SK-N-SH treated with all-trans-retinoic acid at 6 μM for 48 hours (cell line): ENCODE measurements around the gene ALAS1.

Source experiments
- ATAC-seq: fragments of 200-7000 bp; cut with Tn5 transposase; 3 replicates; pipeline ENCODE4 v1.9.1; 2020; ENCODE audit warnings: mild to moderate bottlenecking, moderate library complexity
- ARNTL ChIP-seq: fragments of 450-650 bp; formaldehyde crosslinking; IDR thresholded peaks from 2 replicates; pipeline ENCODE4 v1.5.0; 2020; ENCODE audit warnings: low read depth, mild to moderate bottlenecking, moderate library complexity, borderline replicate concordance
- BACH2 ChIP-seq: fragments of 250-450 bp; sonication (Bioruptor Pico); IDR thresholded peaks from 2 replicates; pipeline ENCODE4 v1.9.0; 2021; ENCODE audit warnings: mild to moderate bottlenecking, borderline replicate concordance
- CSDC2 ChIP-seq: fragments of 250-450 bp; sonication (Bioruptor Pico); IDR thresholded peaks from 2 replicates; pipeline ENCODE4 v1.5.0; 2020; ENCODE audit warnings: mild to moderate bottlenecking, moderate library complexity
- CSRNP3 ChIP-seq: fragments of 250-450 bp; sonication (Bioruptor Pico); IDR thresholded peaks from 2 replicates; pipeline ENCODE4 v1.5.1; 2021; ENCODE audit warnings: mild to moderate bottlenecking, moderate library complexity
- ESRRG ChIP-seq: fragments of 250-450 bp; sonication (Bioruptor Pico); IDR thresholded peaks from 2 replicates; pipeline ENCODE4 v1.6.1; 2021; ENCODE audit warnings: mild to moderate bottlenecking
- GLIS3 ChIP-seq: fragments of 250-450 bp; sonication (Bioruptor Pico); IDR thresholded peaks from 2 replicates; pipeline ENCODE4 v1.5.0; 2020; ENCODE audit warnings: mild to moderate bottlenecking, moderate library complexity
- ISL1 ChIP-seq: fragments of 250-450 bp; sonication (Bioruptor Pico); IDR thresholded peaks from 2 replicates; pipeline ENCODE4 v2.1.2; 2022; ENCODE audit warnings: mild to moderate bottlenecking, moderate library complexity
- OSR1 ChIP-seq: fragments of 250-450 bp; sonication (Bioruptor Pico); IDR thresholded peaks from 2 replicates; pipeline ENCODE4 v1.8.0; 2022; ENCODE audit warnings: moderate library complexity, mild to moderate bottlenecking, inconsistent platforms
- PATZ1 ChIP-seq: fragments of 250-450 bp; sonication (Bioruptor Pico); IDR thresholded peaks from 2 replicates; pipeline ENCODE4 v1.8.0; 2020; ENCODE audit warnings: mild to moderate bottlenecking, moderate library complexity, borderline replicate concordance
- PPARA ChIP-seq: fragments of 250-450 bp; sonication (Bioruptor Pico); IDR thresholded peaks from 2 replicates; pipeline ENCODE4 v1.5.0; 2020; ENCODE audit warnings: mild to moderate bottlenecking, borderline replicate concordance
- RARB ChIP-seq: fragments of 250-450 bp; sonication (Bioruptor Pico); IDR thresholded peaks from 2 replicates; pipeline ENCODE4 v1.8.0; 2021; ENCODE audit warnings: mild to moderate bottlenecking, moderate library complexity
- SNAI2 ChIP-seq: fragments of 250-450 bp; sonication (Bioruptor Pico); IDR thresholded peaks from 2 replicates; pipeline ENCODE4 v1.5.0; 2020; ENCODE audit warnings: mild to moderate bottlenecking, moderate library complexity
- TCF4 ChIP-seq: fragments of 250-450 bp; sonication (Bioruptor Pico); IDR thresholded peaks from 2 replicates; pipeline ENCODE4 v1.8.0; 2021; ENCODE audit warnings: mild to moderate bottlenecking, moderate library complexity, borderline replicate concordance
- TOX ChIP-seq: fragments of 250-450 bp; sonication (Bioruptor Pico); IDR thresholded peaks from 2 replicates; pipeline ENCODE4 v1.8.0; 2021; ENCODE audit warnings: mild to moderate bottlenecking, moderate library complexity, borderline replicate concordance
- ZC3H10 ChIP-seq: fragments of 250-450 bp; sonication (Bioruptor Pico); IDR thresholded peaks from 2 replicates; pipeline ENCODE4 v1.5.1; 2021; ENCODE audit warnings: mild to moderate bottlenecking, moderate library complexity
- ZFP3 ChIP-seq: fragments of 250-450 bp; sonication (Bioruptor Pico); IDR thresholded peaks from 2 replicates; pipeline ENCODE4 v1.5.0; 2020; ENCODE audit warnings: mild to moderate bottlenecking, moderate library complexity
- ZFP30 ChIP-seq: fragments of 450-650 bp; formaldehyde crosslinking; IDR thresholded peaks from 2 replicates; pipeline ENCODE4 v1.5.0; 2022; ENCODE audit warnings: mild to moderate bottlenecking, moderate library complexity
- ZNF565 ChIP-seq: fragments of 450-650 bp; formaldehyde crosslinking; conservative IDR thresholded peaks from 2 replicates; pipeline ENCODE4 v1.5.0; 2020; ENCODE audit warnings: low read depth, mild to moderate bottlenecking, moderate library complexity
- ZNF70 ChIP-seq: fragments of 450-650 bp; formaldehyde crosslinking; IDR thresholded peaks from 2 replicates; pipeline ENCODE4 v1.5.0; 2020; ENCODE audit warnings: mild to moderate bottlenecking, moderate library complexity
- ZNF8 ChIP-seq: fragments of 450-650 bp; formaldehyde crosslinking; IDR thresholded peaks from 2 replicates; pipeline ENCODE4 v1.5.0; 2020; ENCODE audit warnings: mild to moderate bottlenecking, moderate library complexity
- TF ChIP-seq, protein P1 (sequence below): fragments of 250-450 bp; sonication (Bioruptor Pico); IDR thresholded peaks from 2 replicates; pipeline ENCODE4 v1.5.1; 2020; ENCODE audit warnings: low read depth, mild to moderate bottlenecking, moderate library complexity
- TF ChIP-seq, protein P2 (sequence below): fragments of 250-450 bp; sonication (Bioruptor Pico); IDR thresholded peaks from 2 replicates; pipeline ENCODE4 v1.5.0; 2020; ENCODE audit warnings: mild to moderate bottlenecking, moderate library complexity
- TF ChIP-seq, protein P3 (sequence below): fragments of 250-450 bp; sonication (Bioruptor Pico); IDR thresholded peaks from 2 replicates; pipeline ENCODE4 v1.8.0; 2021; ENCODE audit warnings: low read depth, mild to moderate bottlenecking, moderate library complexity, borderline replicate concordance

The ALAS1 gene

GRCh38 chr3:52249683-52250082 is 51.7 kb downstream of the ALAS1 start:
- TF ChIP-seq CSDC2 (CRISPR knock-in tag) (no peak), ZNF565 (CRISPR knock-in tag) (no peak), RARB (CRISPR knock-in tag) (no peak), OSR1 (CRISPR knock-in tag) (no peak), PPARA (CRISPR knock-in tag) (no peak), ZFP3 (CRISPR knock-in tag) (no peak), ZNF70 (CRISPR knock-in tag) (no peak), ZC3H10 (CRISPR knock-in tag) (no peak), PATZ1 (CRISPR knock-in tag) (no peak), GLIS3 (CRISPR knock-in tag) (no peak)
- TF ChIP-seq, protein P1, sequence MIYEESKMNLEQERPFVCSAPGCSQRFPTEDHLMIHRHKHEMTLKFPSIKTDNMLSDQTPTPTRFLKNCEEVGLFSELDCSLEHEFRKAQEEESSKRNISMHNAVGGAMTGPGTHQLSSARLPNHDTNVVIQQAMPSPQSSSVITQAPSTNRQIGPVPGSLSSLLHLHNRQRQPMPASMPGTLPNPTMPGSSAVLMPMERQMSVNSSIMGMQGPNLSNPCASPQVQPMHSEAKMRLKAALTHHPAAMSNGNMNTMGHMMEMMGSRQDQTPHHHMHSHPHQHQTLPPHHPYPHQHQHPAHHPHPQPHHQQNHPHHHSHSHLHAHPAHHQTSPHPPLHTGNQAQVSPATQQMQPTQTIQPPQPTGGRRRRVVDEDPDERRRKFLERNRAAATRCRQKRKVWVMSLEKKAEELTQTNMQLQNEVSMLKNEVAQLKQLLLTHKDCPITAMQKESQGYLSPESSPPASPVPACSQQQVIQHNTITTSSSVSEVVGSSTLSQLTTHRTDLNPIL (CRISPR knock-in tag): no peak
- TF ChIP-seq, protein P2, sequence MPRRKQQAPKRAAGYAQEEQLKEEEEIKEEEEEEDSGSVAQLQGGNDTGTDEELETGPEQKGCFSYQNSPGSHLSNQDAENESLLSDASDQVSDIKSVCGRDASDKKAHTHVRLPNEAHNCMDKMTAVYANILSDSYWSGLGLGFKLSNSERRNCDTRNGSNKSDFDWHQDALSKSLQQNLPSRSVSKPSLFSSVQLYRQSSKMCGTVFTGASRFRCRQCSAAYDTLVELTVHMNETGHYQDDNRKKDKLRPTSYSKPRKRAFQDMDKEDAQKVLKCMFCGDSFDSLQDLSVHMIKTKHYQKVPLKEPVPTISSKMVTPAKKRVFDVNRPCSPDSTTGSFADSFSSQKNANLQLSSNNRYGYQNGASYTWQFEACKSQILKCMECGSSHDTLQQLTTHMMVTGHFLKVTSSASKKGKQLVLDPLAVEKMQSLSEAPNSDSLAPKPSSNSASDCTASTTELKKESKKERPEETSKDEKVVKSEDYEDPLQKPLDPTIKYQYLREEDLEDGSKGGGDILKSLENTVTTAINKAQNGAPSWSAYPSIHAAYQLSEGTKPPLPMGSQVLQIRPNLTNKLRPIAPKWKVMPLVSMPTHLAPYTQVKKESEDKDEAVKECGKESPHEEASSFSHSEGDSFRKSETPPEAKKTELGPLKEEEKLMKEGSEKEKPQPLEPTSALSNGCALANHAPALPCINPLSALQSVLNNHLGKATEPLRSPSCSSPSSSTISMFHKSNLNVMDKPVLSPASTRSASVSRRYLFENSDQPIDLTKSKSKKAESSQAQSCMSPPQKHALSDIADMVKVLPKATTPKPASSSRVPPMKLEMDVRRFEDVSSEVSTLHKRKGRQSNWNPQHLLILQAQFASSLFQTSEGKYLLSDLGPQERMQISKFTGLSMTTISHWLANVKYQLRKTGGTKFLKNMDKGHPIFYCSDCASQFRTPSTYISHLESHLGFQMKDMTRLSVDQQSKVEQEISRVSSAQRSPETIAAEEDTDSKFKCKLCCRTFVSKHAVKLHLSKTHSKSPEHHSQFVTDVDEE (CRISPR knock-in tag): no peak
- TF ChIP-seq, protein P3, sequence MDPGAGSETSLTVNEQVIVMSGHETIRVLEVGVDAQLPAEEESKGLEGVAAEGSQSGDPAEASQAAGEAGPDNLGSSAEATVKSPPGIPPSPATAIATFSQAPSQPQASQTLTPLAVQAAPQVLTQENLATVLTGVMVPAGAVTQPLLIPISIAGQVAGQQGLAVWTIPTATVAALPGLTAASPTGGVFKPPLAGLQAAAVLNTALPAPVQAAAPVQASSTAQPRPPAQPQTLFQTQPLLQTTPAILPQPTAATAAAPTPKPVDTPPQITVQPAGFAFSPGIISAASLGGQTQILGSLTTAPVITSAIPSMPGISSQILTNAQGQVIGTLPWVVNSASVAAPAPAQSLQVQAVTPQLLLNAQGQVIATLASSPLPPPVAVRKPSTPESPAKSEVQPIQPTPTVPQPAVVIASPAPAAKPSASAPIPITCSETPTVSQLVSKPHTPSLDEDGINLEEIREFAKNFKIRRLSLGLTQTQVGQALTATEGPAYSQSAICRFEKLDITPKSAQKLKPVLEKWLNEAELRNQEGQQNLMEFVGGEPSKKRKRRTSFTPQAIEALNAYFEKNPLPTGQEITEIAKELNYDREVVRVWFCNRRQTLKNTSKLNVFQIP (CRISPR knock-in tag): no peak
- no peak for ATAC-seq

DNA sequence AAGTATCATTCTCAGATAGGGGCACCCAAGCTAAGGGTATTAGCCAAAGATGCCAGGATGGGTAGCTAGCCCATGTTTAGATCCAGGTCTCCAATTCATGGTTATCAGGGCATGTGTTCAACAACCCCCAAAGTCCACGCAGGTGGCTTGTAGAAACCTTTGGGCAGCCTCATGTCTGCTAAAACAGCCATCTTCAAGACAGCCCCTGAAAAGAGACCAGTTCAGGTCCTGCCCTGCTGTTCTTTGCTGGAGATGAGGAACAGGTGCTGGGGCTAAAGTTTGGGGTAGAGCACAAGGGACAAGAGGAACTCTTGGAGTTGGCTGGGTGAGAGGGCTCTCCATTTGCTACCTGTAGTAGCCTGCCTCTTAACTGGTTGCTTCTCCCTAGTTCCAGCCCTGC is 52.2 kb downstream of the ALAS1 start:
- TF ChIP-seq ESRRG (CRISPR knock-in tag) (no peak), CSDC2 (CRISPR knock-in tag) (no peak), SNAI2 (CRISPR knock-in tag) (no peak), ZFP30 (CRISPR knock-in tag) (no peak), ZFP3 (CRISPR knock-in tag) (no peak), ARNTL (no peak), ZC3H10 (CRISPR knock-in tag) (no peak), ZNF70 (CRISPR knock-in tag) (no peak), CSRNP3 (CRISPR knock-in tag) (no peak), RARB (CRISPR knock-in tag) (no peak), OSR1 (CRISPR knock-in tag) (no peak), ZNF8 (no peak), PATZ1 (CRISPR knock-in tag) (no peak), BACH2 (CRISPR knock-in tag) (no peak), TCF4 (no peak), TOX (CRISPR knock-in tag) (no peak), PPARA (CRISPR knock-in tag) (no peak), ZNF565 (CRISPR knock-in tag) (no peak), ISL1 (CRISPR knock-in tag) (no peak)
- TF ChIP-seq, protein P2 (CRISPR knock-in tag): no peak
- ATAC-seq: no peak
